Breast epithelium (tissue), 4 donors: ENCODE measurements around the gene KCTD18. TPM values are rescaled to one million over a fixed set of nuclear protein-coding genes. Genes with fewer than 3 reads are reported as not detected.

Source experiments
- DNase-seq, 2 donors: peaks; one replicate each; pipeline ENCODE4 v3.0.0-alpha.2; 2019; ENCODE audit warnings: low spot score in 2 of 2
- H3K27ac ChIP-seq, 2 donors: fragments of 200-600 bp; sonication (generic) in 1 of 2; one replicate each; pipeline ENCODE4 v1.5.1; 2016 to 2019; ENCODE audit warnings: mild to moderate bottlenecking in 1 of 2
- H3K27me3 ChIP-seq, 2 donors: fragments of 200-600 bp; sonication (generic) in 1 of 2; one replicate each; pipeline versions ENCODE4 v1.5.1 to v1.6.0; 2017 to 2019; ENCODE audit warnings: control low read depth in 1 of 2, mild to moderate bottlenecking in 1 of 2
- H3K36me3 ChIP-seq: fragments of 200-600 bp; one replicate; pipeline ENCODE4 v1.5.1; 2019
- H3K4me1 ChIP-seq, 2 donors: fragments of 200-600 bp; sonication (generic); one replicate each; pipeline ENCODE4 v1.5.1; 2016 to 2019; ENCODE audit warnings: control low read depth in 1 of 2
- H3K4me3 ChIP-seq, 3 donors: fragments of 200-600 bp; sonication (generic); 1 replicate in 2 of 3; 2 replicates in 1 of 3; pipeline ENCODE4 v1.5.1; 2016 to 2019; ENCODE audit warnings: mild to moderate bottlenecking in 3 of 3, moderate library complexity in 2 of 3
- H3K9me3 ChIP-seq, 2 donors: fragments of 200-600 bp; sonication (generic) in 1 of 2; one replicate each; pipeline ENCODE4 v1.5.1; 2016 to 2019; ENCODE audit warnings: control low read depth in 1 of 2
- CTCF ChIP-seq, 3 donors: fragments of 450-650 bp; IDR thresholded peaks; one replicate each; pipeline ENCODE4 v1.5.1; 2016 to 2017; ENCODE audit warnings: antibody characterized with exemption in 3 of 3, mild to moderate bottlenecking in 3 of 3, moderate library complexity in 3 of 3
- POLR2A ChIP-seq: fragments of 450-650 bp; IDR thresholded peaks from one replicate; pipeline ENCODE4 v1.6.1; 2016; ENCODE audit warnings: antibody characterized with exemption, mild to moderate bottlenecking, moderate library complexity
- POLR2AphosphoS5 ChIP-seq, 3 donors: sonication (generic); formaldehyde crosslinking; IDR thresholded peaks; one replicate each; pipeline ENCODE4 v1.6.1; 2017; ENCODE audit warnings: antibody characterized with exemption in 3 of 3
- intact Hi-C: fragments of 100-400 bp; cut with DNase I; formaldehyde crosslinking; loops from one replicate; pipeline ENCODE4 v1.15.1; 2023; ENCODE audit warnings: low total_unique reads
- total RNA-seq, 3 donors: library from RNA; depleted of rRNA; stranded (reverse); fragments of >200 nt; gene quantifications; one replicate each; pipeline ENCODE4 v1.1.0, GENCODE V29; 2016

Gene KCTD18
- 10 to 100 TPM; 15.7 to 28.2 (median 23.3) TPM for total RNA-seq

- Histone ChIP-seq H3K36me3 (no peaks in the 10 kb centered on the region), H3K4me3 (peak within 1 kb of the TSS; percentile 59 to 93 (median 84)), H3K27ac (peak within 1 kb of the TSS; percentile 90 to 93), H3K4me1 (no peaks in the 10 kb centered on the region), H3K9me3 (no peaks in the 10 kb centered on the region), H3K27me3 (no peaks in the 10 kb centered on the region)
- TF ChIP-seq POLR2AphosphoS5 (IDR thresholded peaks at IDR 0.05) (peak; percentile 18 to 83 (median 68)), CTCF (IDR thresholded peaks at IDR 0.05) (peak; percentile 52 to 82 (median 55)), POLR2A (peak; percentile 10)
- DNase-seq: peak; percentile 82 to 93
- intact Hi-C loops: no loop called here
These were observed at the start of gene KCTD18 for GRCh38 chr2:200509612-200510433. KCTD18 (minus strand) TSS chr2:200510068; CDS start chr2:200507016, 3,052 bp downstream.

DNA sequence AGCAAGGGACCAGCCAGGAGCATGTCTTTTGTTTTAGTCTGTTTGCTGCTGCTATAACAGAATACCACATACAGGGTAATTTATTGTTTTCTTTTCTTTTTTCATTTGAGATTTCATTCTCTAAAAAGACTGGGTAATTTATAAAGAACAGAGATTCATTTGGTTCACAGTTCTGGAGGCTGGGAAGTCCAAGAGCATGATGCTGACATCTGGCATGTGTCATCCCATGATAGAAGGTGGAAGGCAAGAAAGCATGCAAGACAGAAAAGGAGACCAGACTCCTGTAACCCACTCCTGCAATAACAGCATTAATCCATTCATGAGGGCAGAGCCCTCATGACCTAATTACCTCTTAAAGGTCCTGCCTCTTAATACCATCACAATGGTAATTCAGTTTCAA, 30.9 kb upstream of the KCTD18 start:
- no peak overlapping the region for H3K4me3 ChIP-seq
- intact Hi-C loops: no loop called here
- TF ChIP-seq POLR2A (no peak), CTCF (IDR thresholded peaks at IDR 0.05) (no peak), POLR2AphosphoS5 (IDR thresholded peaks at IDR 0.05) (no peak)
- no peaks in the 10 kb centered on the region for H3K36me3 ChIP-seq
- H3K27ac ChIP-seq: no peak overlapping the region
- H3K27me3 ChIP-seq: no peaks in the 10 kb centered on the region
- no peak for DNase-seq
- no peaks in the 10 kb centered on the region for H3K9me3 ChIP-seq
- no peaks in the 10 kb centered on the region for H3K4me1 ChIP-seq

DNA sequence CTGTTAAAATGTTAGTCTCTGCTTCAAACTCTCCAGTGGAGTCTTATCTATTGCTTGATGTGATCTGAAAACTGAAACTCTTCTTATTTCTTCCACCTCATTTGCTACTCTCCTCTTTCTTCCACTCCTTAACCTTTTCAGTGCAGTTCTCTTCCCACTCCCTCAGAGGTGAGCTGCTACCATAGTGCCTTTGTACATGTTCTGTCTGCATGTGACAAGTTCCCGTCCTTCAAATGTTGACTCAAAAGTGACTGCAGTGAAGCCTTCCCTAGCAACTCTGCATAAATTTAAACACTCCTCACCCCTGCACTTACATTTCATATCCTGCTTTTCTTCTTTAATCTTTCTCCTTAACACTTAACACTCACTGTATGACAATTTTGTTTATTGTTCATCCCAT, 28.3 kb upstream of the KCTD18 start:
- TF ChIP-seq POLR2A: no peak
- TF ChIP-seq POLR2AphosphoS5 (IDR thresholded peaks at IDR 0.05): no peak
- TF ChIP-seq CTCF (IDR thresholded peaks at IDR 0.05): no peak
- no peak overlapping the region for H3K27ac ChIP-seq
- H3K27me3 ChIP-seq: no peaks in the 10 kb centered on the region
- no peaks in the 10 kb centered on the region for H3K9me3 ChIP-seq
- H3K4me3 ChIP-seq: no peak overlapping the region
- H3K36me3 ChIP-seq: no peaks in the 10 kb centered on the region
- intact Hi-C loops: no loop called here
- no peaks in the 10 kb centered on the region for H3K4me1 ChIP-seq
- DNase-seq: no peak

DNA sequence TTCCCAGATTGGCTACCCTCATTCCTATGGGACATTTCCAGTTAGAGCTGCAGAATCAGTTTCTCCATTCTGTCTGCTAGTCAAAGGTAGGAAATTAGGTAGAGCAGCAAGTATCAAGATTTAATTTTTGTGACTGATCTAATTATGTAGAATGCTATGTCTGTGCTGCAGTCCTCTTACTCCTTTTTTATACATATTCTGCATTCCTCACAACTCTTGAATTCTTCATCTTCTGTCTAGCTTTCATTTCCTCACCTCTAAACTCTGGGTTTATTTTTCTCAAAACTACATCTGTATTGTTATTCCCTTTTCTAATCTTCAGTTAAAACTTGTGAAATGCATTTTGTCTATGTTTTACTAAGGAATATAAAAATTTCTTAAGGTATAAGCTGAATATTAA, 24.7 kb upstream of the KCTD18 start:
- intact Hi-C loops: no loop called here
- H3K27ac ChIP-seq: no peak overlapping the region
- no peak for TF ChIP-seq POLR2AphosphoS5 (IDR thresholded peaks at IDR 0.05)
- TF ChIP-seq CTCF (IDR thresholded peaks at IDR 0.05): no peak
- no peak for TF ChIP-seq POLR2A
- no peak for DNase-seq
- no peaks in the 10 kb centered on the region for H3K36me3 ChIP-seq
- no peaks in the 10 kb centered on the region for H3K4me1 ChIP-seq
- H3K4me3 ChIP-seq: no peak overlapping the region
- H3K27me3 ChIP-seq: no peaks in the 10 kb centered on the region
- H3K9me3 ChIP-seq: no peaks in the 10 kb centered on the region

DNA sequence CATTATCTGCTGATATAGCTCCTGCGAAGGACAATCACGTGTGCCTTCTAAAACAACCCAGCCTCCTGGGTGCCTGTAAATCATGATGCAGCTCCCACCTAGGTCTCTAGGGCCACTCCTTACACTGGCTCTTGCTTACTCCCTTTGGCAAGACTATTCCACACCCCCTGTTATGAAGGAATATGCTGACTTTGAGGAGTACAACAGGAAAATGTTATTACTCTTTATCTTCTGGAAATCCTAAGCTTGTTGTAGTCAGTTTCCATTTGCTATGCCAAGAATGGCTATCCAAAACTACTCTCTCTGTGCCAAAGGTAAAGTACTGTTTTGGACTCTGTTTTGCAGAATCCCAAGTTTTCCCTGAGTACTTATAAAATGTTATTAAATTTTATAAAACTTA, 23.9 kb upstream of the KCTD18 start:
- TF ChIP-seq CTCF (IDR thresholded peaks at IDR 0.05) (no peak), POLR2AphosphoS5 (IDR thresholded peaks at IDR 0.05) (no peak), POLR2A (no peak)
- Histone ChIP-seq H3K4me1 (no peaks in the 10 kb centered on the region), H3K4me3 (no peak overlapping the region), H3K36me3 (no peaks in the 10 kb centered on the region), H3K27me3 (no peaks in the 10 kb centered on the region), H3K9me3 (no peaks in the 10 kb centered on the region), H3K27ac (no peak overlapping the region)
- intact Hi-C loops: no loop called here
- no peak for DNase-seq
